Measurements from ENCODE around the gene ALDH1B1. TPM values are rescaled to one million over a fixed set of nuclear protein-coding genes. Genes with fewer than 3 reads are reported as not detected.

The ALDH1B1 gene
- total RNA-seq, 2 experiments from 2014 or later: 0.19 to 0.20 TPM

DNA sequence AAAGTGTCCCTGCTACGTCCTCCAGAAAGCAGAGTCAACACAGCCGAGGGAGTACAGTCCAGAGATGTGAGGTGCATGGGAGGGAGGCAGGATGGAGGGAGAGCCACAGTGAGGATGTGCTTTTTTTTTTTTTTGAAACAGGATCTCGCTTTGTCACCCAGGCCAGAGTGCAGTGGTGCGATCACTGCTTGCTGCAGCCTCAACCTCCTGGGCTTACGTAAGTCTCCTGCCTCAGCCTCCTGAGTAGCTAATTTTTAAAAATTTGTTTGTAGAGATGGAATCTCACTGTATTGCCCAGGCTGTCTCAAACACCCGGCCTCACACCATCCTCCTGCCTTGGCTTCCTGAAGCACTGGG, 33.2 kb upstream of the ALDH1B1 start:
- ATAC-seq (ENCODE audit: poor library complexity): no peak
- POLR2A ChIA-PET: no interaction called here
- Histone ChIP-seq H3K27ac (ENCODE audit: low read depth in 1 of 2, low read length in 2 of 2) (no peak overlapping the region), H3K4me3 (ENCODE audit: low read length) (no peak overlapping the region), H3K4me1 (ENCODE audit: insufficient read depth, low read length) (no peaks in the 10 kb centered on the region), H3K36me3 (ENCODE audit: insufficient read depth, low read length) (no peaks in the 10 kb centered on the region), H3K27me3 (ENCODE audit: control insufficient read depth in 1 of 2, insufficient read depth in 2 of 2, low read length in 2 of 2) (no peaks in the 10 kb centered on the region), H3K9me3 (ENCODE audit: control insufficient read depth in 1 of 2, insufficient read depth in 1 of 2, low read length in 2 of 2) (no peaks in the 10 kb centered on the region)
- CTCF ChIA-PET: no interaction called here
- H3K4me1 Mint-ChIP-seq (ENCODE audit: low read depth): peaks cover 7% of the 10 kb centered on the region
- intact Hi-C loops (cut with DNase I, micrococcal nuclease): no loop called here
- no peak overlapping the region for H3K4me3 Mint-ChIP-seq
- H3K27me3 Mint-ChIP-seq: peaks cover 4% of the 10 kb centered on the region
- H3K27ac Mint-ChIP-seq: no peak overlapping the region
- no peaks in the 10 kb centered on the region for H3K9me3 Mint-ChIP-seq
- H3K36me3 Mint-ChIP-seq (ENCODE audit: low read depth): no peaks in the 10 kb centered on the region
- no peak for DNase-seq
- TF ChIP-seq, protein P1, sequence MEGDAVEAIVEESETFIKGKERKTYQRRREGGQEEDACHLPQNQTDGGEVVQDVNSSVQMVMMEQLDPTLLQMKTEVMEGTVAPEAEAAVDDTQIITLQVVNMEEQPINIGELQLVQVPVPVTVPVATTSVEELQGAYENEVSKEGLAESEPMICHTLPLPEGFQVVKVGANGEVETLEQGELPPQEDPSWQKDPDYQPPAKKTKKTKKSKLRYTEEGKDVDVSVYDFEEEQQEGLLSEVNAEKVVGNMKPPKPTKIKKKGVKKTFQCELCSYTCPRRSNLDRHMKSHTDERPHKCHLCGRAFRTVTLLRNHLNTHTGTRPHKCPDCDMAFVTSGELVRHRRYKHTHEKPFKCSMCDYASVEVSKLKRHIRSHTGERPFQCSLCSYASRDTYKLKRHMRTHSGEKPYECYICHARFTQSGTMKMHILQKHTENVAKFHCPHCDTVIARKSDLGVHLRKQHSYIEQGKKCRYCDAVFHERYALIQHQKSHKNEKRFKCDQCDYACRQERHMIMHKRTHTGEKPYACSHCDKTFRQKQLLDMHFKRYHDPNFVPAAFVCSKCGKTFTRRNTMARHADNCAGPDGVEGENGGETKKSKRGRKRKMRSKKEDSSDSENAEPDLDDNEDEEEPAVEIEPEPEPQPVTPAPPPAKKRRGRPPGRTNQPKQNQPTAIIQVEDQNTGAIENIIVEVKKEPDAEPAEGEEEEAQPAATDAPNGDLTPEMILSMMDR (IDR thresholded peaks at IDR 0.05): no peak

DNA sequence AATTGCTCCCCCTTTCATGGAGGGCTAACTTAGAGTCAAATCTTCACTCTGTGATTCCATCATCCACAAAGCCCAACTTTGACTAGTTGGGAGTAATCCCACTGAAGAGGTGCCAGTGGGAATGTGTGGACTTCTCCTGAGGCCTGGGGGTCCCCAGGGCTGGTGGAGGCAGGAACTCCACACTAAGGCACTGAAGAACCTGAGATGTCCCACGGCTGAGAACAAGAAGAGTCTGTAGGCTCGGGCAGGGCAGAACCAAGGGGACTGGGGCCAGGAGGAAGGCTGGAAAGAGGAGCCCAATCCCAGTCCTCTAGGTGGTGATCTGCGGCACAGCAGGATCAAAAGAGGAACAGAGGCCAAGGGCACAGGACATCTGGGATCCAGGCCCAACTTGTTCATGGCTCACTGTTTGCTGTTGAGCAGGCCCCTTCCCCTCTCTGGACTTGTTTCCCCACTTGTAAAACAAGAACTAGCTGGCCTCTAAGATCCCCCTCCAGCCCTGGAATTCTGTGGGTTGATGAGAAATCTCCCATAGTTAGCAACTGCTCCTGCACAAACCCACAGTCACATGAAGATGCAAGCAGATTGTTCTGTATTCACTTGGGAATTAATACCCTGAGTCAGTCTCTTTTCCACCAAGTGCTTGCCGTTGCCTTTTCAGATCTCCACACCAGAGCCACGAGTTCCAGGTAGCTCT, 32.7 kb upstream of the ALDH1B1 start:
- Histone ChIP-seq H3K27me3 (ENCODE audit: control insufficient read depth in 1 of 2, insufficient read depth in 2 of 2, low read length in 2 of 2) (no peaks in the 10 kb centered on the region), H3K4me1 (ENCODE audit: insufficient read depth, low read length) (no peaks in the 10 kb centered on the region), H3K4me3 (ENCODE audit: low read length) (no peak overlapping the region), H3K36me3 (ENCODE audit: insufficient read depth, low read length) (no peaks in the 10 kb centered on the region), H3K27ac (ENCODE audit: low read depth in 1 of 2, low read length in 2 of 2) (no peak overlapping the region), H3K9me3 (ENCODE audit: control insufficient read depth in 1 of 2, insufficient read depth in 1 of 2, low read length in 2 of 2) (no peaks in the 10 kb centered on the region)
- Mint-ChIP-seq H3K27me3 (peaks cover 4% of the 10 kb centered on the region), H3K36me3 (ENCODE audit: low read depth) (no peaks in the 10 kb centered on the region), H3K9me3 (no peaks in the 10 kb centered on the region), H3K27ac (no peak overlapping the region), H3K4me3 (no peak overlapping the region), H3K4me1 (ENCODE audit: low read depth) (peaks cover 7% of the 10 kb centered on the region)
- ChIA-PET POLR2A (no interaction called here), CTCF (no interaction called here)
- DNase-seq (no peak), ATAC-seq (ENCODE audit: poor library complexity) (no peak)
- TF ChIP-seq, protein P1 (IDR thresholded peaks at IDR 0.05): no peak
- intact Hi-C loops (cut with DNase I, micrococcal nuclease): loop anchor here in 1 of 2 experiments (5.0 kb wide), 1 partner anchor 273 kb away; no protein-coding TSS in a partner anchor

DNA sequence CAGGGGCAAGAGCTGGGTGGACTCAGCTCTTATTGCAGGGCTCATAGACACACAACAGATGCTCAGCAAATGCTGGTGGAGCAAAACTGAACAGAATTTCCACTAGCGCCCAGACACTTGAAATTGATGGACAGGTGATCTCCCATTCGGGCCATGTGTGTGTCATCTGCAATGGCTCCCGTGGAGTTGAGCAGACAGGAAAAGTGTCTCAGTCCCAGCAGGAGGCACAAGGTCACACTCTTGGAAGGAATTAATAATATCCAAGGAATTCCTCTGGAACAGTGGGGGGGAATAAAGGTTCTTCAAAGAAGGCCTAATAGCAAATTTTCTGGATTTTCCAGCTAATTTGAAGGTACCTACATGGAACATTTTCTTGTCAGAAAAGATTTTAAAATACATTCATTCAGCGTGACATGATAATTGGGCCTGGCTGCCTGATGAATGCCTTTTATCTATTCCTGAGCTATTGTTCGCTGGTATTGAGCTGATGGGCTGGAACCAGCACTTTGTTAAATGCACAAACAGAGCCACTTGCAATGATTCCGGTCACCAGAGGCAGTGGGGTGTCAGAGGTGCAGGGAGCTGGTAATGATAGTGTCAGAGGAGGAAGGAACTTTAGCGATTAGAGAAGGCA, 31.5 kb upstream of the ALDH1B1 start:
- H3K9me3 ChIP-seq (ENCODE audit: control insufficient read depth in 1 of 2, insufficient read depth in 1 of 2, low read length in 2 of 2): no peaks in the 10 kb centered on the region
- TF ChIP-seq, protein P1 (IDR thresholded peaks at IDR 0.05): no peak
- H3K27ac Mint-ChIP-seq: no peak overlapping the region
- H3K4me1 Mint-ChIP-seq (ENCODE audit: low read depth): peaks cover 7% of the 10 kb centered on the region
- no peak overlapping the region for H3K4me3 ChIP-seq (ENCODE audit: low read length)
- ChIA-PET CTCF (no interaction called here), POLR2A (no interaction called here)
- H3K27me3 Mint-ChIP-seq: peaks cover 4% of the 10 kb centered on the region
- no peak for ATAC-seq (ENCODE audit: poor library complexity)
- DNase-seq: no peak
- H3K27me3 ChIP-seq (ENCODE audit: control insufficient read depth in 1 of 2, insufficient read depth in 2 of 2, low read length in 2 of 2): no peaks in the 10 kb centered on the region
- H3K4me1 ChIP-seq (ENCODE audit: insufficient read depth, low read length): no peaks in the 10 kb centered on the region
- H3K36me3 ChIP-seq (ENCODE audit: insufficient read depth, low read length): no peaks in the 10 kb centered on the region
- intact Hi-C loops (cut with DNase I, micrococcal nuclease): loop anchor here in 1 of 2 experiments (5.0 kb wide), 1 partner anchor 274 kb away; no protein-coding TSS in a partner anchor
- H3K36me3 Mint-ChIP-seq (ENCODE audit: low read depth): no peaks in the 10 kb centered on the region
- H3K9me3 Mint-ChIP-seq: no peaks in the 10 kb centered on the region
- H3K27ac ChIP-seq (ENCODE audit: low read depth in 1 of 2, low read length in 2 of 2): no peak overlapping the region
- H3K4me3 Mint-ChIP-seq: no peak overlapping the region

All from CD4-positive, alpha-beta T cell (primary cell).